Progenitor cell of endocrine pancreas (in vitro differentiated cells): ENCODE results near the gene SCCPDH. TPM values are rescaled to one million over a fixed set of nuclear protein-coding genes. Genes with fewer than 3 reads are reported as not detected.
"Not testable (repeated sequence)": the region's sequence is repeated elsewhere in the genome, so short reads cannot be mapped to it uniquely, and the experiment has no call there.

Experiments
- DNase-seq: peaks from one replicate; pipeline ENCODE4 v3.0.0; 2021; ENCODE audit warnings: low spot score; ENCODE audit not compliant: unreplicated experiment
- H3K27ac Mint-ChIP-seq: 2 replicates; pipeline ENCODE4 v1.8.0; 2021; ENCODE audit warnings: mild to moderate bottlenecking, moderate library complexity, mixed read lengths
- H3K27me3 Mint-ChIP-seq: 2 replicates; pipeline ENCODE4 v1.8.0; 2021; ENCODE audit warnings: mixed read lengths
- H3K36me3 Mint-ChIP-seq: 2 replicates; pipeline ENCODE4 v1.8.0; 2022; ENCODE audit warnings: mixed read lengths; ENCODE audit not compliant: insufficient read depth
- H3K4me1 Mint-ChIP-seq: 2 replicates; pipeline ENCODE4 v1.8.0; 2021; ENCODE audit warnings: low read depth, mixed read lengths
- H3K4me3 Mint-ChIP-seq: 2 replicates; pipeline ENCODE4 v1.8.0; 2021; ENCODE audit warnings: low read depth, mild to moderate bottlenecking, moderate library complexity, mixed read lengths
- H3K9me3 Mint-ChIP-seq: 2 replicates; pipeline ENCODE4 v1.8.0; 2021; ENCODE audit warnings: low read depth, mixed read lengths
- CTCF ChIP-seq: fragments of 200-600 bp; sonication (generic); IDR thresholded peaks from one replicate; pipeline ENCODE4 v1.5.0; 2021; ENCODE audit warnings: antibody characterized with exemption, mild to moderate bottlenecking; ENCODE audit not compliant: unreplicated experiment
- total RNA-seq: library from RNA; stranded (reverse); gene quantifications from 2 replicates; pipeline ENCODE4 v1.2.1, GENCODE V29; 2021

The SCCPDH gene
- total RNA-seq, 1 donor from 2014 or later = 43.3 TPM

- Mint-ChIP-seq H3K27me3 (no peaks in the 10 kb centered on the region), H3K4me3 (no peak overlapping the region), H3K36me3 (peaks cover 54% of the 10 kb centered on the region), H3K9me3 (peaks cover 16% of the 10 kb centered on the region), H3K4me1 (peaks cover 13% of the 10 kb centered on the region), H3K27ac (no peak overlapping the region)
- no peak for TF ChIP-seq CTCF
- DNase-seq = no peak
Measured at GRCh38 chr1:246727594-246727993, 3.4 kb downstream of the SCCPDH start.

- H3K4me1 Mint-ChIP-seq = peaks cover 13% of the 10 kb centered on the region
- peaks cover 54% of the 10 kb centered on the region for H3K36me3 Mint-ChIP-seq
- no peak for TF ChIP-seq CTCF
- no peak for DNase-seq
- peaks cover 16% of the 10 kb centered on the region for H3K9me3 Mint-ChIP-seq
- no peak overlapping the region for H3K4me3 Mint-ChIP-seq
- no peak overlapping the region for H3K27ac Mint-ChIP-seq
- no peaks in the 10 kb centered on the region for H3K27me3 Mint-ChIP-seq
Measured at GRCh38 chr1:246728311-246728710, 4.1 kb downstream of the SCCPDH start.

- Mint-ChIP-seq H3K36me3 (peaks cover 57% of the 10 kb centered on the region), H3K9me3 (peaks cover 16% of the 10 kb centered on the region), H3K4me1 (peaks cover 13% of the 10 kb centered on the region), H3K27ac (peak overlapping the region; percentile 85)
- H3K4me3 Mint-ChIP-seq, H3K27me3 Mint-ChIP-seq, DNase-seq: not testable (repeated sequence)
Measured at GRCh38 chr1:246729040-246729439, 4.8 kb downstream of the SCCPDH start.

- Mint-ChIP-seq H3K36me3 (peaks cover 63% of the 10 kb centered on the region), H3K27ac (peak overlapping the region; percentile 35), H3K4me3 (no peak overlapping the region), H3K9me3 (peaks cover 16% of the 10 kb centered on the region), H3K4me1 (peaks cover 5% of the 10 kb centered on the region), H3K27me3 (no peaks in the 10 kb centered on the region)
- no peak for DNase-seq
- no peak for TF ChIP-seq CTCF
Measured at GRCh38 chr1:246730839-246731238, 6.6 kb downstream of the SCCPDH start.

GRCh38 chr1:246731873-246732272 lies 7.7 kb downstream of the SCCPDH start:
- Mint-ChIP-seq H3K36me3 (peaks cover 62% of the 10 kb centered on the region), H3K9me3 (peaks cover 16% of the 10 kb centered on the region)
- H3K27ac Mint-ChIP-seq, H3K27me3 Mint-ChIP-seq, H3K4me1 Mint-ChIP-seq, H3K4me3 Mint-ChIP-seq, DNase-seq: not testable (repeated sequence)

GRCh38 chr1:246733704-246734103 lies 9.5 kb downstream of the SCCPDH start:
- Mint-ChIP-seq H3K27me3 (no peaks in the 10 kb centered on the region), H3K4me1 (no peaks in the 10 kb centered on the region), H3K9me3 (peaks cover 4% of the 10 kb centered on the region), H3K27ac (no peak overlapping the region), H3K4me3 (no peak overlapping the region), H3K36me3 (peaks cover 50% of the 10 kb centered on the region)
- TF ChIP-seq CTCF = no peak
- DNase-seq = no peak
